CD4-positive, alpha-beta T cell treated with Interleukin-6 at 100 ng/mL for 8 hours (primary cell): Measurements from ENCODE around the gene FOXF1.

ENCODE experiments used
- DNase-seq: peaks from one replicate; pipeline ENCODE4 v3.0.0-alpha.2; 2020; ENCODE audit warnings: mixed read lengths, low spot score

The FOXF1 gene

GRCh38 chr16:86534779-86535615 is 24.7 kb downstream of the FOXF1 start:
- DNase-seq: no peak

DNA sequence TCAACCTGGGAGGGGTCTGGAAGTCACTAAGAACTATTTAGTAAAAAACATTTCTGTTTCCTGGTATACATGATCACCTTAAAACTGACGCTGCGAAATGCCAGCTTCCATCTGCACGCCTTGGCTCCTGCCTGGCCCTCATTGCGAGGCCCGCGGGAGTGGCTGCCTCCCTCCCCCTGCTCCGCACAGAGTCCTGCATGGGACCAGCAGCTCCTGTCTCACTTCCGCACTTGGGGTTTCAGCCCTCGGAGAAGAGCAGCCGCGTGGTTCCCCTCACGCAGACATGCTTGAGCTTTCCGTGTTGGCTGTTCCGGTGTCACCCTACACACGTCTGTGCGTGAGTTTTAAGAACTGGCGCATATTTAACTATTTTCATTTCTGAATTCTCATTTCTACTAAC is 26.3 kb downstream of the FOXF1 start:
- no peak for DNase-seq

DNA sequence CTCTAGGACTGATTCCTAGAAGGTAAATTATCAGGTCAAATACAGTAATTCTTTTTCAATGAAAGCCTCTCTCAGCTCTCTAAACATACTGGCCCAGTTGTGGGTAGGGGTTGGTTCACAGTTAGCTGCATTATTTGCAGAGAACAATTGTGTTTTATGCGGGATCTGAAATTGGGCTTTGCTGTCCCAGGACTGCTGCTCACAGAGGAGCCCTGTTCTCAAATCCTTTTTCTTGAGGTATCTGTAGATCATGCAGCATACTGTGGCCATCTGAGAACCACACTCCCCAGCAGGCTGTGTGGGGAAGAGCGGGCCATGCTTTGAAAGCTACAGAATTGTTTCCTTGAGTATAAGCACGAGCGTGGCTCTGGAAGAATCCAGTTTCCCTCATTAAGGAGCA is 27.2 kb downstream of the FOXF1 start:
- no peak for DNase-seq

DNA sequence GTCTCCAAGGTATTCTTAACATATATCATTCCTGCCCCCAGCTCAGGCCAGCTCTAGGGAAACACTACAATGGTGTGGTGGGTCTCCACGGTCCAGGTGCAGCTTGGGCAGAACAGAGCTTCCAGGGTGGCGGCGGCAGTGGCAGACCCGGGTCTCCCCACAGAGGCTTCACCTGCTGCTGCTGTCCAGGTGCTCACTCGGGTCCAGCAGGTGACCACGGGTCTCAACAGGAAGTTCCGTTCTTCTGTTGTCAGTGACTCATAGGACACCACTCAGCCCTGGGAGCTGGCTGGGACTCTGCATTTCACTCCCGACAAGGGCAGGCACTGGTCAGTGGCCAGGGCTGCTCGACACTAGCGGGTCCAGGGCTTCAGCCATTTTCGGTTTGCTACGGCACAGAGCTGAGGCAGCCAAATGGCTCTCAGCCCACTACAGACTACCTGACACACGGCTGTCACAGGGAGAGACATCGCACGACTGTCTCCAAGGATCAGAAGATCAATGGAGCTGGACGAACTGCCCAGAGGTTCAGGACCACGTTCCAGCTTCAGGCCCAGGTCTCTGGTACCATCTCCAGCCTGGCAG is 28.0 kb downstream of the FOXF1 start:
- DNase-seq: no peak

DNA sequence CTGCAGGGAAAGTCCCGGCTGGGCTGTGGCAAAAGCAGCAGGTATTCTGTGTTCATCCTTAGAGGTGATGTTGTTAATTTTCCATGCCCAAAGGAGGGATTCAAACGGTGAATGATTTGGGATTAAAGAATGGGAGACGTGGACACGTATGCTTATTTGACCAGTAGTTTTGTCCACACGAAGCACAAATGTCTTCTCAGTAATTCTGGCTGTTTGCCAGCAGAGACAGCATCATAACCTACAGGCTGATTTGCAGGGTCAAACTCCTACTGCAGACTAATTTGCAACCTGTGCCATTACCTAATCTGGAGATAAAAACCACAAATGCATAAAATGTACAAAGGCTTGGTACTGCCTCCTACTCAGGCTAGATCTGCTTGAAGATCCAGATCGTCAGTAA is 30.6 kb downstream of the FOXF1 start:
- no peak for DNase-seq

- DNase-seq: no peak
These were observed 31.2 kb downstream of the FOXF1 start for GRCh38 chr16:86541560-86541959.

DNA sequence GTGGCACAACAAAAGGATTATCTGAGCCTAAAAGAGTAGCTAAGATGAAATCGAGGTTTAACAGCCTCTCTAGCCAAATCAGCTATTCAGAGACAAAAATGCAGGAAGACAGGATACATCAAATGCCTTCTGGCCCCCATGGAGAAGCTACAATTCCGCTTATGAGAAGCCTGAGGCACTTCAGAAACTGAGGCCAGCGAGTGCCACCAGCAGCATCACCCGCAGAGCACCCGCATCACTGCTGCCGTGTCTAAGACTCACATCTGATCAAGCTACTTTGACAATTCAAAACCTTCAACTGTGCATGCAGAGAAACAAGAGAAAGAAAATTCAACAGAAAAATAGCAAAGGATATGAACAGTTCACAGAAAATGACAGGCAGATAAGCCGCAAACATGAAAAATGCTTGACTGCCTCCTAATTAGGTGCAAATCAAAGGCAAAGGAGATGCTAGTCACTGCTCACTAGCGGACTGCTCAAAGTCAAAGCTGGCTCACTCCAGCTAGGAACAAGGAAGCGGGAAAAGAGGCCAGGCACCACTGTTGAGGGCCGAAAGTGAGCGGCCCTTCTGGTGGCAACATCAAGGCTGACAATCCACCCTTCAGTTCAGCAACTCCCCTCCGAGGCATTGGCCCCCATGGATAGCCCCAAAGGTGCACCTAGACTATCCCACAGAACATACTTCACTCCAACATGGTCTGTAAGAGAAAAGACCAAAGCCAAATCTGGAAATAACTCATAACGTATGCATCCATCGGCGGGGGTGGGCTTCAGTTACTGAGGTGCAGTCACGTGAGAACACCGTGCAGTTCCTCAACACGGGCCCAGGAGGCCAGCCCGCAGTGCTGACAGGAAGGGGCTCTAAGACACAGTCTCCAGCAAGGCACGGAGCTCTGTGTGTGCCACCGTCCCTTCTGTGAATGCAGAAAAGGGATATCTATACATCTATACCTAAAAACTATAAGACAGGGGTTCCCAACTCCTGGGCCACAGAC is 32.7 kb downstream of the FOXF1 start:
- no peak for DNase-seq

- DNase-seq: no peak
These were observed 35.2 kb downstream of the FOXF1 start for GRCh38 chr16:86545481-86545880.

DNA sequence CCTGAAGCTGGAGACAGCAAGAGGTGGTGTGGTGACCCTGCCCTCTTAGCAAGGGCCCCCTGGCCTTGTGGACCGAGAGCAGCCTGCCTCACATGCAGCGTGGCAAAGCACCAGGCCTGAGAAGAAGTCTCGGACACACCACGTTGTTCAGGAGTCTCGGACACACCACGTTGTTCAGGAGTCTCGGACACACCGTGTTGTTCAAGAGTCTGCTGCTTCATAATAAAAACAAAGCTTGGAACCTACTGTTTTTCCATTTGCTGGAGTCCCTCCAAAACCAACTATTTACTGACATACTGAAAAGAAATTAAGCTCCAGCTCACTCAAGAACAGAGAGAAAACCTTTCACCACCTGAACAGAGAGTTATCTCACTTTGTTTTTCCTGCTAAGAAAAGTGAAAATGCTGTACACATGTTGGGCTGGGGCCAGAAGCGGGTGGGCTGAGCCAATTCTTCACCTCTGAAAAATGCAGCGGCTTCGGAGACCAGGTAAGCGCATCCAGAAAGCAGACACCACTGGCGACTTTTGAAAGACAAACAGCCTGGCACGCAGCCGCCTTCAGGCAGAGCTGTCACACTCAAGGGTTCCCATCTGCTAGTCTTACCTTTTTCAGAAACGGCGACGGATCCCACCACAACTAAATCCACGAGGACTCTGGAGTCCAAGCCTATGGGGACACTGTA is 35.8 kb downstream of the FOXF1 start:
- no peak for DNase-seq

DNA sequence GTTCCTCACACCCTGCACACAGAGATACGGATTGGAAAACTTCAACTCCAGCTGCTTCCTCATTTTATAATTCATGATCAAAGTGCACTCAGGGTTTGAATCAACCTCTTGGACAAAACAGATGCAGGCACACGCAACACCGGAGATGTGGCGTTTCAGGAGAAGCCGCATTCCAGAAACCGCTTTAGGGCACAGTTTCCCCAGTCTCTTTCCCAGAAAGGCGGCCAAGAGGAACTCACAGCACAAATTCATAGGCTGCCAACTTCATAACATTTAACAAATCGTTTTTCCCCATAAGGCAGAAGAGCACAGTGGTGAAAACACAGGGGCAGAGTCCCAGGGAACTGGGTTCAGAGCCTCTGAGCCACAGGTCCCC is 36.3 kb downstream of the FOXF1 start:
- DNase-seq: no peak

GRCh38 chr16:86547286-86547685 is 37.0 kb downstream of the FOXF1 start:
- no peak for DNase-seq

GRCh38 chr16:86549076-86549892 is 39.0 kb downstream of the FOXF1 start:
- DNase-seq: no peak

DNA sequence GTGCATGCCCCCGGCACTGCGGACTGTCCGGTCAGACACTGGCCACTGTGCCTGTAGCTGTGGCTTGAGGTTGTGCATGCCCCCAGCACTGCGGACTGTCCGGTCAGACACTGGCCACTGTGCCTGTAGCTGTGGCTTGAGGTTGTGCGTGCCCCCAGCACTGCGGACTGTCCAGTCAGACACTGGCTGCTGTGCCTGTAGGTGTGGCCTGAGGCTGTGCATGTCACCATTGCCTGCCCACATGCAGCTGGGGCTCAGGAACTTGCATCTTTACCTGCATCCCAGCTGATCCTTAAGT is 39.5 kb downstream of the FOXF1 start:
- DNase-seq: no peak

DNA sequence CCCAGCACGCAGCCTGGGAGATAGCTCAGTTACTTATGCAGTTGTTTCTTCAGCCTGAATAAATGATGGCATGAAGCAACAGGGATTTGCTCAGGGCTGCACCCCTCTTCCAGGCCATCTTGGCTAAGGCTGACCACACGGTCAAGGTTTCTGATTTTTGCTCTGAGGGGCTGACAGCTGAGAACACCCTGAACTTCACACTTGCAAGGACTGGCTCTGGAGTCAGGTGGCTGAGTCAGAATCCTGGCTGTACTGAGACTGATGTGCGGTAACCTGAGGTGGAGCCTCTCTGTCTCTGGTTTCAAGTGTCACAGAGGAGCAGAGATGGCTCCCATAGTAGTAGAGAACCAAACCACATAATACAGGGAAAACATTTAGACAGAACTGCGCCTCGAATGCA is 40.0 kb downstream of the FOXF1 start:
- DNase-seq: no peak

DNA sequence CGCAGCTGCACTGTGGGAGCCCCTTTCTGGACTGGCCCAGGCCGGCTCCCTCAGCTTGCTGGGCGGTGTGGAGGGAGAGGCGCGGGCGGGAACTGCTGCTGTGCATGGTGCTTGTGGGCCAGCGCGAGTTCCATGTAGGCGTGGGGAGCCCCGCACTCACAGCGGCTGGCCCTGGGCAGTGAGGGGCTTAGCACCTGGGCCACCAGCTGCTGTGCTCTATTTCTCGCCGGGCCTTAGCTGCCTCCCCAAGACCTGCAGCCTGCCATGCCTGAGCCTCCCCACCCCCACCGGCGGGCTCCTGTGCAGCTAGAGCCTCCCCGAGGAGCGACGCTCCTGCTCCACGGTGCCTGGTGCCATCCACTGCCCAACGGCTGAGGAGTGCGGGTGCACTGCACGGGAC is 43.0 kb downstream of the FOXF1 start:
- no peak for DNase-seq

GRCh38 chr16:86554599-86554916 is 44.2 kb downstream of the FOXF1 start:
- no peak for DNase-seq

DNA sequence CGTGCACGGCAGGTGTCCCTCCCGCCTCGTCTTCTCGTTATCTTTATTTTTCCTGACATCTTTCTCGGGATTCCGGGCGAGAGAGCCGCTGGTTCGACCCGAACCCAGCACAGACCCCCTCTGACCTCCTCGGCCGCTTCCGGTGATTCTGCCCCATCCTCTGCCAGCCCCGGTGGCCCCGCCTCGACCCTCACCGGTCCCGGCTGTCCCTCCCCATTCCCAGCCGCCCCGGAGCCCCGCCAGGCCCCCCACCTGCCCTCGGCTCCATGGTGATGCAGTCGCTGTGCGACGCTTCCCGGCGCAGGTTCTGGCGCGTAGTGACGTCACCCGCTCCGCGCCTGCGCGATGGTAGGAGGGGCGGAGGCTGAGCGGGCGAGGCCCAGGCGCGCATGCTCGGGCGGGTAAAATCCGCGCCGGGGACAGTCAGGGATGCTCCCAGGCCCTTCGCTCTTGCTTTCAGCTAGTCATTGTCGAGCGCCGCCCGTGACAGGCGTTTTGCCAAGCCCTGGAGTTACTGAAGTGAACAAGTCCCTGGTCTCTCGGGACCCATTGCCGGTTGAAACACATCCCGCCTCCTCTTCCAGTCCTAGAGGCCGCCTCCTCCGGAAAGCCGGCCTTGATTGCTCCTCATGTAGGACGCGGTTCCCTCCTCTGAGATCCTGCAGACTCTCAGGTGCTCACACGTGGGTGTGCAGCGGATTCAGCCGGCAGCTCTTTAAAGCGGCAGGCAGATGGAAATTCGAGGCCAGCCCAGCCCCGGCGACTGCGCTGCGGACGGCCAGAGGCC is 44.8 kb downstream of the FOXF1 start, which contains the start of gene MTHFSD:
MTHFSD (minus strand) TSS at position 319 of the 787 bp plus-strand sequence; CDS start at position 268, 51 bp downstream.
- DNase-seq: peak; percentile 92

GRCh38 chr16:86555704-86556075 is 45.4 kb downstream of the FOXF1 start:
- no peak for DNase-seq

- no peak for DNase-seq
These were observed 46.2 kb downstream of the FOXF1 start for GRCh38 chr16:86556576-86556975.

- no peak for DNase-seq
These were observed 47.3 kb downstream of the FOXF1 start for GRCh38 chr16:86557587-86557986.
